HCT116 (cell line): ENCODE results near the gene ALAD.

Source experiments
- CEBPB ChIP-seq: IDR thresholded peaks from 2 replicates; pipeline ENCODE4 v1.6.1; 2012; ENCODE audit warnings: low read depth
- EZH2 ChIP-seq: fragments of 200-600 bp; sonication (generic); IDR thresholded peaks from 2 replicates; pipeline ENCODE4 v1.6.1; 2017; ENCODE audit warnings: antibody characterized with exemption, mixed run types
- ZNF274 ChIP-seq: fragments of 200-500 bp; sonication (Bioruptor generic); IDR thresholded peaks from 2 replicates; pipeline ENCODE4 v1.6.1; 2014; ENCODE audit warnings: mild to moderate bottlenecking, low read depth, low read length, inconsistent platforms
- TF ChIP-seq, protein P1 (sequence below), 3 experiments: fragments of 200-600 bp in 1 of 3; sonication (generic) in 1 of 3; IDR thresholded peaks in 2 of 3; conservative IDR thresholded peaks in 1 of 3; 2 replicates each; pipeline ENCODE4 v1.5.1; 2012 to 2017; ENCODE audit warnings: low read depth in 2 of 3, low read length in 2 of 3, antibody characterized with exemption in 1 of 3, borderline replicate concordance in 1 of 3, control low read depth in 1 of 3, mild to moderate bottlenecking in 1 of 3, mixed read lengths in 1 of 3, mixed run types in 1 of 3, moderate library complexity in 1 of 3; ENCODE audit not compliant: insufficient read depth in 1 of 3

DNA sequence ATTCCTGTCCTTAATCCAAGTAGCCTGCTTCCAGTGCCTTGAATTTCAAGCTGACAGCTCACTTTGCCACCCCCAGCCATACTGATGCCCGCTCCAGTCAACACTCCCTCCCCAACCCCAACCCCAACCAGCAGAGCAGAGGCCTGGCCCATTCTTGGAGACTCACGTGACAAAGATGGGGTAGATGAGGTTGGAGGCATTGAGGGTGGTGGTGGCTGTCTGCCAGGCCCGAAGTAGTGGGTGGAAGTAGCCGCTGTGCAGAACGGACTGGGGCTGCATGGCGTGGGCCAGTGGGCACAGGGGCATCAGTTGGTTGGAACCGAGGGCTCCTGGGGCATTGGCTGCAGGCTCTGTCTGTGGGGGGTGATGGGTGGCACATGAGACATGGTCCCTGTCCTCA lies 7.8 kb downstream of the ALAD start:
- no peak for TF ChIP-seq CEBPB
- no peak for TF ChIP-seq ZNF274
- no peak for TF ChIP-seq EZH2
- TF ChIP-seq, protein P1, sequence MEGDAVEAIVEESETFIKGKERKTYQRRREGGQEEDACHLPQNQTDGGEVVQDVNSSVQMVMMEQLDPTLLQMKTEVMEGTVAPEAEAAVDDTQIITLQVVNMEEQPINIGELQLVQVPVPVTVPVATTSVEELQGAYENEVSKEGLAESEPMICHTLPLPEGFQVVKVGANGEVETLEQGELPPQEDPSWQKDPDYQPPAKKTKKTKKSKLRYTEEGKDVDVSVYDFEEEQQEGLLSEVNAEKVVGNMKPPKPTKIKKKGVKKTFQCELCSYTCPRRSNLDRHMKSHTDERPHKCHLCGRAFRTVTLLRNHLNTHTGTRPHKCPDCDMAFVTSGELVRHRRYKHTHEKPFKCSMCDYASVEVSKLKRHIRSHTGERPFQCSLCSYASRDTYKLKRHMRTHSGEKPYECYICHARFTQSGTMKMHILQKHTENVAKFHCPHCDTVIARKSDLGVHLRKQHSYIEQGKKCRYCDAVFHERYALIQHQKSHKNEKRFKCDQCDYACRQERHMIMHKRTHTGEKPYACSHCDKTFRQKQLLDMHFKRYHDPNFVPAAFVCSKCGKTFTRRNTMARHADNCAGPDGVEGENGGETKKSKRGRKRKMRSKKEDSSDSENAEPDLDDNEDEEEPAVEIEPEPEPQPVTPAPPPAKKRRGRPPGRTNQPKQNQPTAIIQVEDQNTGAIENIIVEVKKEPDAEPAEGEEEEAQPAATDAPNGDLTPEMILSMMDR (IDR thresholded peaks at IDR 0.05 in 2 of 3, conservative IDR thresholded peaks at IDR 0.05 in 1 of 3; ENCODE audit: borderline replicate concordance in 1 of 3, insufficient read depth in 1 of 3, low read depth in 2 of 3, low read length in 2 of 3), result no peak
